AG09319 (cell line): ENCODE data around the gene GATA3.

Experiments used
- DNase-seq: peaks from one replicate; pipeline ENCODE4 v3.0.0-alpha.2; 2010; ENCODE audit warnings: low read depth; ENCODE audit errors: extremely low read depth
- TF ChIP-seq, protein P1 (sequence below): IDR thresholded peaks from 2 replicates; pipeline ENCODE4 v1.5.1; 2011; ENCODE audit warnings: low read depth, mild to moderate bottlenecking, inconsistent platforms, low read length, moderate library complexity

Gene GATA3

DNA sequence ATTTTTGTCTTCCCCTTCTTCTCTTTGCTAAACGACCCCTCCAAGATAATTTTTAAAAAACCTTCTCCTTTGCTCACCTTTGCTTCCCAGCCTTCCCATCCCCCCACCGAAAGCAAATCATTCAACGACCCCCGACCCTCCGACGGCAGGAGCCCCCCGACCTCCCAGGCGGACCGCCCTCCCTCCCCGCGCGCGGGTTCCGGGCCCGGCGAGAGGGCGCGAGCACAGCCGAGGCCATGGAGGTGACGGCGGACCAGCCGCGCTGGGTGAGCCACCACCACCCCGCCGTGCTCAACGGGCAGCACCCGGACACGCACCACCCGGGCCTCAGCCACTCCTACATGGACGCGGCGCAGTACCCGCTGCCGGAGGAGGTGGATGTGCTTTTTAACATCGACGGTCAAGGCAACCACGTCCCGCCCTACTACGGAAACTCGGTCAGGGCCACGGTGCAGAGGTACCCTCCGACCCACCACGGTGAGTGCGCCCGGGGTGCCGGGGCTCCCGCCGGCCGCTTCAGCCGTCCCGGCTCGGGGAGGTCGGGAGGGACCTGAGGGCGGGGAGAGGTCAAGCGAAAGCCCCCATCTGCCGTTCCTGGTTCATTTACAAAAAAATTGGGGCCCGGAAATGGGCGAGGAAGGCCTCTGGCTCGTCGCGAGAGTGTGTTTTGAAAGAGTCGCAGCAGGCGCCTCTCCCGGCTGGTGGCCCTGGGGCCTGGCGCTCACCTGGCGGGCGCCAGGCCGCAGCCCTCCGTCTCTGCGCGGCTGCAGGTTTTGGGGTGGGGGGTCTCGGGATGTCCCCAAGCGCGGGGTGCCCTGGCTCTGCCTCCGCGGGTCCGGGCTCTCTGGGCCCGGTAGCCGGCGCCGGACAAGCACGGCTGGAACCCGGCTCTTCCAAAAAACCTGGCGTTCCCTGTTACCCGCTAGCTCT lies 1.2 kb downstream of the GATA3 start:
- DNase-seq, result no peak
- TF ChIP-seq, protein P1, sequence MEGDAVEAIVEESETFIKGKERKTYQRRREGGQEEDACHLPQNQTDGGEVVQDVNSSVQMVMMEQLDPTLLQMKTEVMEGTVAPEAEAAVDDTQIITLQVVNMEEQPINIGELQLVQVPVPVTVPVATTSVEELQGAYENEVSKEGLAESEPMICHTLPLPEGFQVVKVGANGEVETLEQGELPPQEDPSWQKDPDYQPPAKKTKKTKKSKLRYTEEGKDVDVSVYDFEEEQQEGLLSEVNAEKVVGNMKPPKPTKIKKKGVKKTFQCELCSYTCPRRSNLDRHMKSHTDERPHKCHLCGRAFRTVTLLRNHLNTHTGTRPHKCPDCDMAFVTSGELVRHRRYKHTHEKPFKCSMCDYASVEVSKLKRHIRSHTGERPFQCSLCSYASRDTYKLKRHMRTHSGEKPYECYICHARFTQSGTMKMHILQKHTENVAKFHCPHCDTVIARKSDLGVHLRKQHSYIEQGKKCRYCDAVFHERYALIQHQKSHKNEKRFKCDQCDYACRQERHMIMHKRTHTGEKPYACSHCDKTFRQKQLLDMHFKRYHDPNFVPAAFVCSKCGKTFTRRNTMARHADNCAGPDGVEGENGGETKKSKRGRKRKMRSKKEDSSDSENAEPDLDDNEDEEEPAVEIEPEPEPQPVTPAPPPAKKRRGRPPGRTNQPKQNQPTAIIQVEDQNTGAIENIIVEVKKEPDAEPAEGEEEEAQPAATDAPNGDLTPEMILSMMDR, result no peak

- DNase-seq, result no peak
- TF ChIP-seq, protein P1, result no peak
These were observed 1.9 kb downstream of the GATA3 start for GRCh38 chr10:8056378-8056777.

DNA sequence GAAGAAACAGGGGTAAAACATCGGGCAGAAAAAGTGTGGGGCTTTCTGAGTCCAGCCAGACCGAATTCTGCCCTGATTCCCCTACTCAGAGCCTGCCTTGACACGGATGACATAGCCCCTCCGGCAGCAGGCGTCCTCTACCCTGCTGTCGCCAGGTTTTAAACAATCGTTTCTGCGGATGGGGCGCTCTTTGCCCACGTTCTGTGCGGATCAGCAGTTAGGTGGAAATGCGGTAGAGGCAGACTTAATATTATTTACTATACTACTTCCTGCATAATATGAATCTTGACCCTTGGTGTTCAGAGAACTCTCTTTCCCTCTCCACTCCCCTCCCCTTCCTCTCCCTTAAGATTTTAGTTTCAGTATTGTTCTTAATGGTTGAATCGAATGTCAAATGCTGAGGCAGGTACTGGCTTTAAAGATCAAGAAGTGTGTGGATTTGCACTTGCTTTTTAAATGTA lies 2.4 kb downstream of the GATA3 start:
- TF ChIP-seq, protein P1, result no peak
- DNase-seq, result no peak

DNA sequence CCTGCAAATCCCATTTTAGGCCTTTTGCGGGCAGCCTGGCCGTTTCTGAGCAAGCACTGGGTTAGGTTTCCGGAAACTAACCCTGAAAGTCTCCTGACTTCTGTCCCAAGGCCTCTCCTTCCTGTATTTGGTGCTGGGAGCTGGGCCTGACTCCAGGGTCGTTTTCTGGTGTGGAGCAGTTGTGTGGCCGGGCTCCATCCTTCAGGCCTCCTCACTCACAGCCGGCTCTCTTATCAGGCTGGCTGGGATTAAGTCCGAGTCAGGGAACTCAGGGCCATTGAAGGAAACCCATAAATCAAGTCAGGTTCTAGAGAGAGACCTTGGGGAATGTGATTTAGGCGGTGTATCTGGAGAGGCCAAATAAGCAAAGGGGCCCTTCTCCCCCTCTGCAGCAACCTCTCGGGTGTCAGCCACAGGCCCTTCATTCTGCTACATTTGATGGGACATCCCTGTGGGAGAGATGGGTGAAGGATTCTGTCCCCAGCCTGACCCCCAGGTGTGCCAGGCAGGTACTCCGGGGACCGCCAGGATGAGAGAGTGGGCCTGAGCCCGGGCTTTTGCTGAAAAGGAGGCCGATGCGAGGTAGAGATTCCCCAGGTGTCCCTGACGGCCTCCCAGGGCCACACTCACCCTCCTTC lies 3.3 kb downstream of the GATA3 start:
- no peak for DNase-seq
- TF ChIP-seq, protein P1, result no peak

- TF ChIP-seq, protein P1, result no peak
- no peak for DNase-seq
These were observed 4.0 kb downstream of the GATA3 start for GRCh38 chr10:8058274-8059111.

- TF ChIP-seq, protein P1, result no peak
- DNase-seq, result no peak
These were observed 4.9 kb downstream of the GATA3 start for GRCh38 chr10:8059191-8059936.
